GM12872 (cell line): ENCODE measurements around the gene TMEM269.

Experiments
- TF ChIP-seq, protein P1 (sequence below): IDR thresholded peaks from 3 replicates; pipeline ENCODE4 v1.5.1; 2011; ENCODE audit warnings: low read depth, mild to moderate bottlenecking, low read length, moderate library complexity; ENCODE audit not compliant: insufficient read depth

Gene TMEM269

GRCh38 chr1:42743317-42744147, 41.3 kb upstream of the TMEM269 start:
- TF ChIP-seq, protein P1, sequence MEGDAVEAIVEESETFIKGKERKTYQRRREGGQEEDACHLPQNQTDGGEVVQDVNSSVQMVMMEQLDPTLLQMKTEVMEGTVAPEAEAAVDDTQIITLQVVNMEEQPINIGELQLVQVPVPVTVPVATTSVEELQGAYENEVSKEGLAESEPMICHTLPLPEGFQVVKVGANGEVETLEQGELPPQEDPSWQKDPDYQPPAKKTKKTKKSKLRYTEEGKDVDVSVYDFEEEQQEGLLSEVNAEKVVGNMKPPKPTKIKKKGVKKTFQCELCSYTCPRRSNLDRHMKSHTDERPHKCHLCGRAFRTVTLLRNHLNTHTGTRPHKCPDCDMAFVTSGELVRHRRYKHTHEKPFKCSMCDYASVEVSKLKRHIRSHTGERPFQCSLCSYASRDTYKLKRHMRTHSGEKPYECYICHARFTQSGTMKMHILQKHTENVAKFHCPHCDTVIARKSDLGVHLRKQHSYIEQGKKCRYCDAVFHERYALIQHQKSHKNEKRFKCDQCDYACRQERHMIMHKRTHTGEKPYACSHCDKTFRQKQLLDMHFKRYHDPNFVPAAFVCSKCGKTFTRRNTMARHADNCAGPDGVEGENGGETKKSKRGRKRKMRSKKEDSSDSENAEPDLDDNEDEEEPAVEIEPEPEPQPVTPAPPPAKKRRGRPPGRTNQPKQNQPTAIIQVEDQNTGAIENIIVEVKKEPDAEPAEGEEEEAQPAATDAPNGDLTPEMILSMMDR, result no peak

- TF ChIP-seq, protein P1, result no peak
Observed at GRCh38 chr1:42744148-42744413, 40.7 kb upstream of the TMEM269 start.

- TF ChIP-seq, protein P1, result no peak
Observed at GRCh38 chr1:42745851-42746250, 38.9 kb upstream of the TMEM269 start.

GRCh38 chr1:42746436-42747105, 38.2 kb upstream of the TMEM269 start:
- TF ChIP-seq, protein P1, result no peak

DNA sequence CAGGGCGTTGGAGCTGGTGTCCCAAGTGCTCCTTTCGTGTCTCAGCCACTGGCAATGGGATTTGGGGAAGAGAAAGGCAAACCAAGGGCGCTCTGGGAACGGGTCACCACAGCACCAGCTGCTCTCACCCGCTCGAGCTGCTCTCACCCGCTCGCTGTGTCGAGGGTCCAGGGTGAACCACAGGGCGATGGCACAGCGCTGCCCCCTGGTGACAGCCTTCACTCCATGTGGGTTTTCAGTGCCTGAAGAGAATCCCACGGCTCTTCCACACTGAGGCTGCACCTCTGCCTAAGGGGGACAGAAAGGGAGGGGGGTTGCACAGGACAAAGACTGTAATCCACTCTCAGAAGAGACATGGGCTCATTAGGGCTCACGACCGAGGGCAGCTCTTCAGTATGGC, 37.7 kb upstream of the TMEM269 start:
- TF ChIP-seq, protein P1, result peak; percentile 65

DNA sequence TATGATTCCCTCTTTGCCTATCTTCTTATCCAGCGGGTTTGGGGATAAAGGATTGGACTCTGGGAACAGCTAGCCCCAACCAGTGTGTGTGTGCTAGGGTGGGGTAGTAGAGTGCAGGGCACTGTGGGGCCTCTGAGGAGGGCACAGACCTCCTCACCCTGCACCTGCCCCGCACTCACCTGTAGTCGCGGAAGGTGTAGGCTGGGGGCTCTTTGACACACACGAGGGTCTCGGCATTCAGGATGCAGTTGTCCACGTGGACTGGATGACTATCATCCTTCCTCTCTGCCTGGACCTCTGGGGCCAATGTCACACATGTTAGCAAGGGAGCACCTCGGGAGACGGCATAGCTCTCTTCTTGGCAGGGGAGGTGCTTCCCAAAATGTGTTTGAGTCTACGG, 36.8 kb upstream of the TMEM269 start:
- TF ChIP-seq, protein P1, result no peak

GRCh38 chr1:42748461-42749410, 36.1 kb upstream of the TMEM269 start:
- TF ChIP-seq, protein P1, result no peak
